Right lobe of liver (tissue), 6 donors: ENCODE measurements around the gene SSR4. TPM values are rescaled to one million over a fixed set of nuclear protein-coding genes. Genes with fewer than 3 reads are reported as not detected.

Source experiments
- ATAC-seq, 4 donors: fragments of 200-7000 bp; cut with Tn5 transposase; one replicate each; pipeline ENCODE4 v1.9.1; 2020; ENCODE audit warnings: mild to moderate bottlenecking in 4 of 4, moderate library complexity in 4 of 4
- DNase-seq, 3 donors: peaks; one replicate each; pipeline ENCODE4 v3.0.0-alpha.2; 2020
- H3K27ac ChIP-seq, 3 donors: fragments of 200-600 bp; one replicate each; pipeline ENCODE4 v1.8.0; 2022
- H3K27me3 ChIP-seq, 2 donors: fragments of 200-600 bp; one replicate each; pipeline ENCODE4 v1.8.0; 2022
- H3K36me3 ChIP-seq, 4 donors: fragments of 200-600 bp; sonication (generic) in 1 of 4; one replicate each; pipeline versions ENCODE4 v1.5.1 to v1.8.0; 2017 to 2022; ENCODE audit warnings: control low read depth in 1 of 4
- H3K4me1 ChIP-seq, 4 donors: fragments of 200-600 bp; sonication (generic) in 1 of 4; one replicate each; pipeline versions ENCODE4 v1.5.1 to v1.8.0; 2017 to 2022; ENCODE audit warnings: control low read depth in 1 of 4
- H3K4me3 ChIP-seq, 3 donors: fragments of 200-600 bp; one replicate each; pipeline ENCODE4 v1.8.0; 2022
- H3K9me3 ChIP-seq, 4 donors: fragments of 200-600 bp; sonication (generic) in 1 of 4; one replicate each; pipeline versions ENCODE4 v1.5.1 to v1.8.0; 2017 to 2022; ENCODE audit warnings: control low read depth in 1 of 4
- POLR2A ChIP-seq: fragments of 450-650 bp; IDR thresholded peaks from one replicate; pipeline ENCODE4 v1.6.1; 2017; ENCODE audit warnings: antibody characterized with exemption, mild to moderate bottlenecking
- WGBS: methylation state at CpG from one replicate; pipeline ENCODE4 v1.1.6; 2018; ENCODE audit warnings: low coverage, low lambda C conversion rate; ENCODE audit not compliant: insufficient coverage; ENCODE audit errors: missing lambda C conversion rate; 5-methylcytosine and 5-hydroxymethylcytosine counted together
- intact Hi-C, 2 donors: fragments of 100-400 bp; cut with DNase I; formaldehyde crosslinking; loops; one replicate each; pipeline versions ENCODE4 v1.11.2 to v1.14.1; 2022
- total RNA-seq, 6 experiments: library from RNA; depleted of rRNA in 2 of 6; stranded (reverse); fragments of >200 nt in 2 of 6; fragmentation: NEBNext Ultra II Directional in 3 of 6; extraction: Animal tissue kit (Norgen Biotek cat#: 25700) in 3 of 6; gene quantifications; one replicate each; pipeline versions ENCODE4 v1.1.0 to v1.2.4, GENCODE V29; 2016 to 2023
- TF ChIP-seq, protein P1 (sequence below), 4 donors: fragments of 200-600 bp in 3 of 4; fragments of 450-650 bp in 1 of 4; IDR thresholded peaks; one replicate each; pipeline versions ENCODE4 v1.5.1 to v1.8.0; 2016 to 2022; ENCODE audit warnings: antibody characterized with exemption in 4 of 4, mild to moderate bottlenecking in 2 of 4
- donor health status: DM: no; HTN: yes; CAD: no.
- donor health status: DM: no; HTN: no; CAD: no.
- donor health status: DM: no; HTN: no; CAD: no.
- donor health status: DM: no; HTN: yes; CAD: no.
- donor health status: DM: no; HTN: yes; CAD: no.

The SSR4 gene
- total RNA-seq, 6 experiments from 2014 or later = 150 to 221 (median 205) TPM

DNA sequence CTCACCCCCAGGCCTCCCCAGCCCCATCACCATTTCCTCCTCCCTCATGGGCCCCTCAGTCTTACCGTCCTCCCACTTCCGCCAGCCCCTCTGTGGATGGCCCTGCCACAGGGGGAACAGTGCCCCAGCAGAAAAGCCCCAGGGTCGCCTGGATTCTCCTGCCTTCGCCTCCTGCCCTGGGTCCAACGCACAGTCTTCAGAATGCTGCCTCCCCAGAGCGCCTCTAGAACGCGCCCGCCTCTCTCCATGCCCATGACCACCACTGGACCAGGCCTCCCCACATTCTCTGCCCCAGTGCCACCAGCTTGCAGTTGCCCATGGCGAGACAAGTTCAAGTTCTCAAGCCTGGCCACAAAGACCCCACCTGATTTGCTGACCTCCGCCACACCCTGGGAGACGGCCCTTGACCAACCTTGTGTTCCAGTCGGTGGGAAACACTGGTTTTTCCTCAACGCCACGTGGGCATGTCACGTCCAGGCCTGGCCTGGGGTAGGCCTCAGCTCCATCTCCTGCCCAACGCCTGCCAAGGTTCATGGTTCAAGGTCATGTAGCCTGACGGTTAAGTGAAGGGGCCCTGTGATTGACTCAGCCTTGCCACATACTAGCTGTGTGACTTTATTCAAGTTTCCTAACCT lies 31.1 kb upstream of the SSR4 start:
- Histone ChIP-seq H3K9me3 (no peaks in the 10 kb centered on the region), H3K36me3 (no peaks in the 10 kb centered on the region), H3K4me3 (no peak overlapping the region), H3K4me1 (no peaks in the 10 kb centered on the region), H3K27me3 (no peaks in the 10 kb centered on the region), H3K27ac (no peak overlapping the region)
- peak in 2 of 3 donors; percentile 23 to 51 for DNase-seq
- intact Hi-C loops = loop anchor here in 1 of 2 donors (5.0 kb wide), 1 partner anchor 189 kb away; no protein-coding TSS in a partner anchor
- no peak for ATAC-seq
- TF ChIP-seq POLR2A = no peak
- TF ChIP-seq, protein P1, sequence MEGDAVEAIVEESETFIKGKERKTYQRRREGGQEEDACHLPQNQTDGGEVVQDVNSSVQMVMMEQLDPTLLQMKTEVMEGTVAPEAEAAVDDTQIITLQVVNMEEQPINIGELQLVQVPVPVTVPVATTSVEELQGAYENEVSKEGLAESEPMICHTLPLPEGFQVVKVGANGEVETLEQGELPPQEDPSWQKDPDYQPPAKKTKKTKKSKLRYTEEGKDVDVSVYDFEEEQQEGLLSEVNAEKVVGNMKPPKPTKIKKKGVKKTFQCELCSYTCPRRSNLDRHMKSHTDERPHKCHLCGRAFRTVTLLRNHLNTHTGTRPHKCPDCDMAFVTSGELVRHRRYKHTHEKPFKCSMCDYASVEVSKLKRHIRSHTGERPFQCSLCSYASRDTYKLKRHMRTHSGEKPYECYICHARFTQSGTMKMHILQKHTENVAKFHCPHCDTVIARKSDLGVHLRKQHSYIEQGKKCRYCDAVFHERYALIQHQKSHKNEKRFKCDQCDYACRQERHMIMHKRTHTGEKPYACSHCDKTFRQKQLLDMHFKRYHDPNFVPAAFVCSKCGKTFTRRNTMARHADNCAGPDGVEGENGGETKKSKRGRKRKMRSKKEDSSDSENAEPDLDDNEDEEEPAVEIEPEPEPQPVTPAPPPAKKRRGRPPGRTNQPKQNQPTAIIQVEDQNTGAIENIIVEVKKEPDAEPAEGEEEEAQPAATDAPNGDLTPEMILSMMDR (IDR thresholded peaks at IDR 0.05) = no peak
- 56% methylated on average over 6 of the region's 18 CpGs for WGBS

DNA sequence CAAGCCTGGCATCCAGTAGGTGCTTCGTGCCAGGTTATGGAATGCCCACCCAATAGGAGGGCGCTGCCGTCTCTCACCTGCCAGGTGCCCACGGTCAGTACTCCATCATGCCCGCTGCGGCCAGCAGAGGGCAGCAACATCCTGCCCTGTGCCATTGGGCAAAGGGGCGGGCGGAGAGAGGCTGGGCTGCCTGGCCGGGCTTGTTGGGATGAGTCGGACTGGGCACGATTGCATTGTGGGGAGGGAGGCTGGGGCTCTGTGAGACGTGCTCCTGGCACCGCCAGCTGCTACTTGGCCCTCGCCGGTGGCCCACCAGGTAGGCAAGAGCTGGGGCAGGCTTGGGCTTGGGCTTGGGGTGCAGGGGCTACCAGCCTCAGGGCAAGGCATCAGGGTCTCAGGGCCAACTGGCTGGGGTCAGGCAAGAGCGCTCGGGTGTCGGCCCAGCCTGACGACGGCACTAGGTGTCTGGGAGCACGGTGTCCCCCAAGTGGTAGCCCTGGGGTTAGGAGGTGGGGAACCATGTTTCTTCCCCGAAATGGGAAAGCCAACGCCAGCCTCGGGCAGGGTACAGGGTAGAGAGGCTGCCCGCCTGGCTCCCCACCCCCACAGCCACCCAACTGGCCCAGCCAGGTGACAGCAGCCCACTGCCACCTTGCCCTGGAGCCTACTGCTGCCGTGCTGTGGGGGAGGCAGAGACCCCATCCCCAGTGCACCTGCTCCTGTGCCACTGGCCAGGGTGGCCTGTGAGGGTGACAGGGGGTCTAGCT lies 30.3 kb upstream of the SSR4 start, which contains the start of gene PLXNB3:
TSS of gene PLXNB3 (plus strand) at position 261 of the 767 bp plus-strand sequence. CDS start 1,287 bp downstream, outside the sequence.
- no peaks in the 10 kb centered on the region for H3K27me3 ChIP-seq
- no peak within 1 kb of the TSS for H3K27ac ChIP-seq
- WGBS = 15% methylated on average over 21 of the region's 26 CpGs
- H3K4me1 ChIP-seq = no peaks in the 10 kb centered on the region
- TF ChIP-seq, protein P1 (IDR thresholded peaks at IDR 0.05) = peak; percentile 82 to 93 (median 90)
- TF ChIP-seq POLR2A = no peak
- H3K9me3 ChIP-seq = no peaks in the 10 kb centered on the region
- DNase-seq = peak; percentile 74 to 86 (median 86)
- no peaks in the 10 kb centered on the region for H3K36me3 ChIP-seq
- H3K4me3 ChIP-seq = no peak within 1 kb of the TSS
- intact Hi-C loops = loop anchor here in 1 of 2 donors (5.0 kb wide), 1 partner anchor 188 kb away; no protein-coding TSS in a partner anchor
- ATAC-seq = peak; percentile 85 to 94 (median 92)

DNA sequence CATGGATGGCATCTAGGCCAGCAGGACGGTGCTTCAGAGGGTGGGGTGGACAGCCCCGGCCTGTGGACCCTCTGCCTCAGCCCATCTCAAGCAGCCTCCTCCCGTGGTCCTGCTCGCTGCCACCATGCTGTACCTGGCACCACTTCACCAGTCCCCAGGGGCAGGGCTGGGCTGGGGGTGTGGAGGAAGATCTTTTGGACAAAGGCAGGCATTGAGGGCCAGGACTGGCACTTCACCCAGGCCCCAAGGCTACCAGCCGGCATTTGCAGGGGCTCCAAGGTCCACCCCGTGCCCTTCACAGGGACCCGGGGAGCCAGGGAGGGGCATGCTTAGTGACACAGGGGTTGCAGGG lies 29.7 kb upstream of the SSR4 start:
- H3K4me3 ChIP-seq = no peak overlapping the region
- ATAC-seq = no peak
- DNase-seq = peak in 2 of 3 donors; percentile 11 to 26
- H3K4me1 ChIP-seq = no peaks in the 10 kb centered on the region
- WGBS = 40% methylated on average over 1 of the region's 7 CpGs
- intact Hi-C loops = loop anchor here (5.0 kb wide), 2 partner anchors 183 to 188 kb away; no protein-coding TSS in a partner anchor
- no peaks in the 10 kb centered on the region for H3K27me3 ChIP-seq
- no peaks in the 10 kb centered on the region for H3K9me3 ChIP-seq
- TF ChIP-seq, protein P1 (IDR thresholded peaks at IDR 0.05) = no peak
- TF ChIP-seq POLR2A = no peak
- no peaks in the 10 kb centered on the region for H3K36me3 ChIP-seq
- no peak overlapping the region for H3K27ac ChIP-seq

DNA sequence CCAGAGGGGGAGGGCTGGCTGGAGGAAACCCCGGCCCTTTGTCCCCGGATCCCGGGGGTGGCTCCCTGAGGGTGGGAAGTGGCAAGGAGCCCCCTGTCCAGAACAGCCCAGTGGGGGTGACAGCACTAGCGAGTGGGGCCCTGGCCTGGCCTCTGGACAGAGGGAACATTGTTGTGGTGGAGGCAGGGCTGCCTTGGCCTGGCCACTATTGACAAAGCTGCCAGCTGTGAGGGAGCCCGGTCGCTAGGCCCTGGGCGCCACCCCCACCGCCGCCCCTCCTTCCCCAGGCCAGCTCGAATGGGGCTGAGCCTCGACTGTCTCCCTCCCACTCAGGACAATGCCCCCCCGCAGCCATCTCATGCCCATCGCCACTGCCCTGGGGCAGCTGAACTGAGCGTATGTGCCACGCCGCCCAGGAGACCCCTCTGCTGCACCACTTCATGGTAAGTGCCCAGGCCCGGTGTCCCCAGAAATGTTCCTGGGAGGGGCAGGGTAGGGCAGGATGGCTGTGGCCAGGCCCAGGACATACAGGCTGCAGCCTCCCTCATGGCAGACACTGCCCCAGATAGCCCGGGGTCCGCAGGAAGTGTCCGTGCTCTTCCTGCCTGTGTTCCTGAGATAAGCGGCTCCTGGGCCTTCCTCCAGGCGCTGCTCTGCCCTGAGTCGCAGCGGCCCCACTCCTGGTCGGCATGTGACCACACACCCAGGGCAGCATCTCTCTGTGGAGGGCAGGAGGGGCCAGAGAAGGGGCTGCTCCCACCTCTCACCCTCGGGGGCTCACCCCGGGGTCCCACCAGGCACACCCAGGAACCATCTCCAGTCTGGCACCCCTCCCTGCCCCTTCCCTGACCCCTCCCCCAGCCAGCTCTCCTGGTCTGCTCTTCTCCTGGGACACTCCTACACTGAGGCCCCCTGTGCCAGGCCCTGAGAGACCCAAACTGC lies 29.1 kb upstream of the SSR4 start:
- H3K4me3 ChIP-seq = no peak overlapping the region
- TF ChIP-seq POLR2A = no peak
- TF ChIP-seq, protein P1 (IDR thresholded peaks at IDR 0.05) = no peak

More for the DNA sequence above, 29.1 kb upstream of the SSR4 start:
- ATAC-seq (peak; percentile 38 to 49 (median 46)), DNase-seq (peak; percentile 27 to 52 (median 41))
- intact Hi-C loops = loop anchor here in 1 of 2 donors (5.0 kb wide), 1 partner anchor 182 kb away; no protein-coding TSS in a partner anchor
- H3K27me3 ChIP-seq = no peaks in the 10 kb centered on the region
- 60% methylated on average over 1 of the region's 27 CpGs for WGBS
- H3K9me3 ChIP-seq = no peaks in the 10 kb centered on the region
- H3K36me3 ChIP-seq = no peaks in the 10 kb centered on the region
- H3K4me1 ChIP-seq = no peaks in the 10 kb centered on the region
- no peak overlapping the region for H3K27ac ChIP-seq
